Smooth muscle cell (in vitro differentiated cells): Measurements from ENCODE around the gene VAV2. TPM values are rescaled to one million over a fixed set of nuclear protein-coding genes. Genes with fewer than 3 reads are reported as not detected.

Experiments
- DNase-seq: peaks from one replicate; lab custom pipeline; 2025; ENCODE audit not compliant: unreplicated experiment; lab: John Stamatoyannopoulos, UW
- H2AFZ ChIP-seq: fragments of 200-600 bp; sonication (generic); 2 replicates; pipeline ENCODE4 v1.6.0; 2016; ENCODE audit warnings: antibody characterized with exemption, low read depth, mild to moderate bottlenecking
- H3F3A ChIP-seq: fragments of 200-600 bp; sonication (generic); 2 replicates; pipeline ENCODE4 v1.6.0; 2017; ENCODE audit warnings: antibody characterized with exemption, low read depth
- H3K27ac ChIP-seq: fragments of 200-600 bp; sonication (generic); 2 replicates; pipeline ENCODE4 v1.5.1; 2016; ENCODE audit warnings: low read depth, mild to moderate bottlenecking
- H3K27me3 ChIP-seq: fragments of 200-600 bp; sonication (generic); 2 replicates; pipeline ENCODE4 v1.6.1; 2016; ENCODE audit warnings: low read depth, mild to moderate bottlenecking
- H3K36me3 ChIP-seq: fragments of 200-600 bp; sonication (generic); 2 replicates; pipeline ENCODE4 v1.5.1; 2016; ENCODE audit warnings: low read depth
- H3K4me1 ChIP-seq: fragments of 200-600 bp; sonication (generic); 2 replicates; pipeline ENCODE4 v1.5.1; 2016; ENCODE audit warnings: low read depth
- H3K4me2 ChIP-seq: fragments of 200-600 bp; sonication (generic); 2 replicates; pipeline ENCODE4 v1.6.0; 2016; ENCODE audit warnings: mild to moderate bottlenecking
- H3K4me3 ChIP-seq: fragments of 200-600 bp; sonication (generic); 2 replicates; pipeline ENCODE4 v1.5.1; 2016; ENCODE audit warnings: mild to moderate bottlenecking
- H3K79me2 ChIP-seq: fragments of 200-600 bp; sonication (generic); 2 replicates; pipeline ENCODE4 v1.6.0; 2016; ENCODE audit warnings: low read depth, mild to moderate bottlenecking
- H3K9ac ChIP-seq: fragments of 200-600 bp; sonication (generic); 2 replicates; pipeline ENCODE4 v1.6.0; 2016; ENCODE audit warnings: low read depth
- H3K9me3 ChIP-seq: fragments of 200-600 bp; sonication (generic); replicated peaks from 2 replicates; pipeline ENCODE4 v1.5.1; 2016; ENCODE audit warnings: low read depth
- H4K20me1 ChIP-seq: fragments of 200-600 bp; sonication (generic); 2 replicates; pipeline ENCODE4 v1.6.0; 2016; ENCODE audit warnings: low read depth
- CTCF ChIP-seq: fragments of 200-600 bp; sonication (generic); IDR thresholded peaks from 2 replicates; pipeline ENCODE4 v1.5.1; 2017; ENCODE audit warnings: borderline replicate concordance, mild to moderate bottlenecking, antibody characterized with exemption; ENCODE audit not compliant: insufficient read depth, poor library complexity, severe bottlenecking
- WGBS: methylation state at CpG from one replicate; pipeline ENCODE4 v1.1.7; 2016; ENCODE audit warnings: low lambda C conversion rate; 5-methylcytosine and 5-hydroxymethylcytosine counted together
- polyA plus RNA-seq: library from polyadenylated mRNA; unstranded; fragments of >200 nt; fragmentation: Nextera tagmentation; extraction: Ambion mirVana; gene quantifications from 2 replicates; pipeline ENCODE4 v1.2.1, GENCODE V29; 2016
- total RNA-seq: library from RNA; depleted of rRNA; stranded (reverse); fragments of >200 nt; gene quantifications from 2 replicates; pipeline ENCODE4 v1.2.3, GENCODE V29; 2014

VAV2 gene
- total and polyA plus RNA-seq, 2 experiments from 2014 or later = 26.2 to 35.3 TPM

DNA sequence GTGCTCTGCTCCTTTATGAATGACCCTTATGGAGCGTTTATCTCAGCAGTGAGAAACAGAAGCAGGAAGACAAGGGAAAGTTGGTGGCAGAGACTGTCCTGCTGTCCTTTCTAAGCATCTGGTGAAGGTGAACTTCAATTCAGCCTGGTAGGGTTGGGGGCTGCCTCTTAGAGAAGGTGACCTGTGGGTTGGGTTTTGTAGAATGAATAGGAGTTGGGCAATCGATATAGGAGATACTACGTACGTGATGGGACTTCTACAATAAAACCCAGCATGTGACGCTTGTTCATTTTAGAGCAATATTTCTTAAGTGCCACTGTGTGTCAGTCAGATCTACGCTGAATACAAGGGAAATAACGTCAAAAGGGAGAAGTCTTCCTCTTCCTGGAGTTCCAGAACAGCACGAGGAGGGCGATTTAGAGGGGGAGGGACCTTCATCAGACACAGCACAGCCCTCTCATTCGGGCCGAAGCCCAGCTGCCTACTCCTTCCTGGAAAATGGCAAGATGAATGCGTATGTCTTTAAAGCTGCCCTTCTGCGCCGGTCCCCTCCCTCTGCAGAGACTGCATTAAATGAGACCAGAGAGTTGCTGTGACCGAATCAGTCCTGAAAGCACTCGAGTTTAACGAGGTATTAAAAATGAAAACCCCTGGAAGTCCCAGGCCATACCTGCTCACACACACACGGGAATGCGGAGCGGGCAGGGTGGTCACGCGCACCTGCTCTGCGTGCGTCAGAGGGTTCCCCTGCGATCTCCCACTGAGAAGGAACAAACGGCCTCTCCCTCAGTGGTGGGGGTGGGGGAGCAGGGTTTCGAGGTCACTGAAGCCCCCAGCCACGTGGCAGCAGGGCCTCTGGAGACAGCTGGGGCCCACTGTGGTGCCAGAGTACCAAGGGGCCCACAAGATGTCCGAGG lies 168.7 kb downstream of the VAV2 start:
- peaks cover 6% of the 10 kb centered on the region for H3K4me1 ChIP-seq
- H3K9me3 ChIP-seq = no peaks in the 10 kb centered on the region
- 86% methylated on average over 29 of the region's 29 CpGs for WGBS
- no peaks in the 10 kb centered on the region for H3F3A ChIP-seq
- no peak for DNase-seq
- no peak overlapping the region for H2AFZ ChIP-seq
- peaks cover 5% of the 10 kb centered on the region for H3K36me3 ChIP-seq
- H4K20me1 ChIP-seq = peaks cover 66% of the 10 kb centered on the region
- H3K4me3 ChIP-seq = no peak overlapping the region
- no peak overlapping the region for H3K27ac ChIP-seq
- no peak overlapping the region for H3K4me2 ChIP-seq
- no peaks in the 10 kb centered on the region for H3K27me3 ChIP-seq
- peaks cover 13% of the 10 kb centered on the region for H3K79me2 ChIP-seq
- TF ChIP-seq CTCF = no peak
- H3K9ac ChIP-seq = no peak overlapping the region

GRCh38 chr9:133822430-133823065 lies 169.6 kb downstream of the VAV2 start:
- Histone ChIP-seq H3K9ac (no peak overlapping the region), H3K4me2 (no peak overlapping the region), H2AFZ (no peak overlapping the region), H3K4me1 (peaks cover 6% of the 10 kb centered on the region), H3K36me3 (peaks cover 5% of the 10 kb centered on the region), H4K20me1 (peaks cover 64% of the 10 kb centered on the region), H3F3A (no peaks in the 10 kb centered on the region), H3K27me3 (no peaks in the 10 kb centered on the region), H3K27ac (no peak overlapping the region), H3K9me3 (no peaks in the 10 kb centered on the region), H3K79me2 (peaks cover 16% of the 10 kb centered on the region), H3K4me3 (no peak overlapping the region)
- no peak for DNase-seq
- WGBS = over 99% methylated on average over 16 of the region's 16 CpGs
- no peak for TF ChIP-seq CTCF

GRCh38 chr9:133821601-133822429 lies 170.3 kb downstream of the VAV2 start:
- H3K4me1 ChIP-seq = peaks cover 6% of the 10 kb centered on the region
- no peak overlapping the region for H3K4me2 ChIP-seq
- TF ChIP-seq CTCF = no peak
- 82% methylated on average over 26 of the region's 26 CpGs for WGBS
- peaks cover 17% of the 10 kb centered on the region for H3K79me2 ChIP-seq
- H3K27me3 ChIP-seq = no peaks in the 10 kb centered on the region
- H3K4me3 ChIP-seq = no peak overlapping the region
- H3K9ac ChIP-seq = no peak overlapping the region
- DNase-seq = no peak
- no peak overlapping the region for H2AFZ ChIP-seq
- peaks cover 5% of the 10 kb centered on the region for H3K36me3 ChIP-seq
- peaks cover 2% of the 10 kb centered on the region for H3F3A ChIP-seq
- no peak overlapping the region for H3K27ac ChIP-seq
- peaks cover 67% of the 10 kb centered on the region for H4K20me1 ChIP-seq
- no peaks in the 10 kb centered on the region for H3K9me3 ChIP-seq
